Measurements from ENCODE around the gene WNK1. TPM values are rescaled to one million over a fixed set of nuclear protein-coding genes. Genes with fewer than 3 reads are reported as not detected.

WNK1 gene
- polyA plus RNA-seq, 1 donor from 2014 or later, result 25.9 TPM

DNA sequence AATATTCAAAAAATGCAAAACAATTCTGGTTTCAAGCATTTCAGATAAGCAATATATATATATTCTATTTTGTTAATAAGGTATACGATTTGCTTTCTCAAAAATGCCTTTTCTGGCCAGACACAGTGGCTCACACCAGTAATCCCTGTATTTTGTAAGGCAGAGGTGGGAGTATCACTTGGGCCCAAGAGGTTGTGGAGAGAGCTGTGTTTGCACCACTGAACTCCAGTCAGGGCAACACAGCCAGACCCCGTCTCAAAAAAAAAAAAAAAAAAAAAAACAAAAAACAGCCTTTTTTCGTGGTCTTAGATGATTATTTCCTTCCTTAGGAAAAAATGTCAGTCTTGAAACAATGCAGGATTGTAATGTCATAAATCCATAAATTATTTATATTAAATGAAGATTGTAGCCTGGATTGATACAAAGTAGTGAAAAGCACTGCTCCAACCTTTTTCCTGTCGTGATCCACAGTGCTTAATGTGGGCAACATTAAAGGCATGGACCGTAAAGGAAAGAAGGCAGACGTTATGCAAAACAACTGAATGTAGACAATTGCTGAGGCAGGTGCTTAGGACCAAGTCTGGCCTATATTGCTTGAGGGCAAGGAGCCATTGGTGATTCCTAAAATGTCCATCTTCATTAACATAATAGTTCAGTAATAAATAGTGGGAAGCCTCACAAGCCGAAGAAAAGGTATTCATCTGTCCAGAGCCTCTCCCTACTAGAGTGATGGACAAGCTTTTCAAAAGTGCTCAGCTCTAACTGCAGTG, 160.3 kb downstream of the WNK1 start:
- no peaks in the 10 kb centered on the region for H3K9me3 ChIP-seq (ENCODE audit: low read length)
- peaks cover 19% of the 10 kb centered on the region for H3K36me3 ChIP-seq (ENCODE audit: insufficient read depth, low read length)

DNA sequence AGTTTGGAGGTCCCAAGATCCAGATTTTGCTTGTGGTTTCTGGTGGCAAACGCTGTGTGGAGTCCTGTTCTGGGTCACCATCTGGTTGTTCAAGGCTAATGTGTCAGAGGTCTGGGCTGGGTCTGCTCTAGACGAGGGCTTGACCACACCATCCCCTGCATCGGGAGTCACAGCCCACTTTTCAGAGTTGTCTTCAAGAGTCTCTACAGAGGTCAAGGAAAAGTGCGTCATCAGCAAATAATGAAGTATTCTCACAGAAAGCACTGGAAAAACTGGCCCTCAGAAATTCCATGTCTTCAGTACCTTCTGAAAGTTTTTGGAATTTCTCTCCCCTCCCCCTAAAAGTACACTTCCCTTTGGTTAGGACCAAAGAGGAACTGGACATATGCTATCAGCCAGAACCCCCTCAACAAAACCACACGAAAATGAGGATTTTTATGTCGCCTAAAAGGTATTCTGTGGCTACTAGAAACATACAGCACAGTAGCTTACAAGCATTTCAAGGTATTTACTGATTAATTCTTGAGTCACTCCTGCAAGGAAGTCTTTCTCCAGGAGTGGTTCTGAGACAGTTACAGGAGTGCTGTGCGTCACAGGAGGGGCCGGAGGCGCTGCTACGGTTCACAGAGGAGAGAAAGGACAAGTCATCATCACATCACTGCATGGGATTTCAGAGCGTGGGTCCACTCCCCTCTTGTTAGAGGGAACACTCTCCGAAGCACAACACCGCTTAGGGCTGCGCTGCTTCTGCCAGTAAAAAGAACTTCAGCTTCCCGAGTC, 161.7 kb downstream of the WNK1 start:
- no peak overlapping the region for H3K4me2 ChIP-seq (ENCODE audit: low read length)
- H3K9me3 ChIP-seq (ENCODE audit: low read length), result no peaks in the 10 kb centered on the region
- no peak overlapping the region for H3K9ac ChIP-seq (ENCODE audit: low read length)
- H4K20me1 ChIP-seq (ENCODE audit: insufficient read depth), result no peaks in the 10 kb centered on the region
- H2AFZ ChIP-seq (ENCODE audit: low read depth, low read length), result no peak overlapping the region
- H3K36me3 ChIP-seq (ENCODE audit: insufficient read depth, low read length), result peaks cover 19% of the 10 kb centered on the region
- H3K4me3 ChIP-seq (ENCODE audit: low read length), result no peak overlapping the region
- no peak overlapping the region for H3K27ac ChIP-seq (ENCODE audit: low read length)
- no peaks in the 10 kb centered on the region for H3K9me2 ChIP-seq (ENCODE audit: insufficient read depth, low read length)
- H3K79me2 ChIP-seq (replicated peaks; ENCODE audit: insufficient read depth, low read length), result no peaks in the 10 kb centered on the region
- no peaks in the 10 kb centered on the region for H3K27me3 ChIP-seq (ENCODE audit: insufficient read depth, low read depth, low read length)
- H3F3A ChIP-seq (ENCODE audit: insufficient read depth, low read length, poor library complexity, severe bottlenecking), result no peaks in the 10 kb centered on the region
- TF ChIP-seq SMC3 (conservative IDR thresholded peaks at IDR 0.05; ENCODE audit: poor library complexity) (no peak), RAD21 (conservative IDR thresholded peaks at IDR 0.05) (no peak), TAF1 (IDR thresholded peaks at IDR 0.05; ENCODE audit: low read depth) (no peak), MXI1 (conservative IDR thresholded peaks at IDR 0.05; ENCODE audit: poor library complexity, severe bottlenecking) (no peak), EZH2 (IDR thresholded peaks at IDR 0.05; ENCODE audit: borderline replicate concordance, insufficient read depth, low read length, poor library complexity, severe bottlenecking) (no peak)
- TF ChIP-seq, protein P1, sequence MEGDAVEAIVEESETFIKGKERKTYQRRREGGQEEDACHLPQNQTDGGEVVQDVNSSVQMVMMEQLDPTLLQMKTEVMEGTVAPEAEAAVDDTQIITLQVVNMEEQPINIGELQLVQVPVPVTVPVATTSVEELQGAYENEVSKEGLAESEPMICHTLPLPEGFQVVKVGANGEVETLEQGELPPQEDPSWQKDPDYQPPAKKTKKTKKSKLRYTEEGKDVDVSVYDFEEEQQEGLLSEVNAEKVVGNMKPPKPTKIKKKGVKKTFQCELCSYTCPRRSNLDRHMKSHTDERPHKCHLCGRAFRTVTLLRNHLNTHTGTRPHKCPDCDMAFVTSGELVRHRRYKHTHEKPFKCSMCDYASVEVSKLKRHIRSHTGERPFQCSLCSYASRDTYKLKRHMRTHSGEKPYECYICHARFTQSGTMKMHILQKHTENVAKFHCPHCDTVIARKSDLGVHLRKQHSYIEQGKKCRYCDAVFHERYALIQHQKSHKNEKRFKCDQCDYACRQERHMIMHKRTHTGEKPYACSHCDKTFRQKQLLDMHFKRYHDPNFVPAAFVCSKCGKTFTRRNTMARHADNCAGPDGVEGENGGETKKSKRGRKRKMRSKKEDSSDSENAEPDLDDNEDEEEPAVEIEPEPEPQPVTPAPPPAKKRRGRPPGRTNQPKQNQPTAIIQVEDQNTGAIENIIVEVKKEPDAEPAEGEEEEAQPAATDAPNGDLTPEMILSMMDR (IDR thresholded peaks at IDR 0.05; ENCODE audit: poor library complexity, severe bottlenecking), result no peak
- TF ChIP-seq, protein P2, sequence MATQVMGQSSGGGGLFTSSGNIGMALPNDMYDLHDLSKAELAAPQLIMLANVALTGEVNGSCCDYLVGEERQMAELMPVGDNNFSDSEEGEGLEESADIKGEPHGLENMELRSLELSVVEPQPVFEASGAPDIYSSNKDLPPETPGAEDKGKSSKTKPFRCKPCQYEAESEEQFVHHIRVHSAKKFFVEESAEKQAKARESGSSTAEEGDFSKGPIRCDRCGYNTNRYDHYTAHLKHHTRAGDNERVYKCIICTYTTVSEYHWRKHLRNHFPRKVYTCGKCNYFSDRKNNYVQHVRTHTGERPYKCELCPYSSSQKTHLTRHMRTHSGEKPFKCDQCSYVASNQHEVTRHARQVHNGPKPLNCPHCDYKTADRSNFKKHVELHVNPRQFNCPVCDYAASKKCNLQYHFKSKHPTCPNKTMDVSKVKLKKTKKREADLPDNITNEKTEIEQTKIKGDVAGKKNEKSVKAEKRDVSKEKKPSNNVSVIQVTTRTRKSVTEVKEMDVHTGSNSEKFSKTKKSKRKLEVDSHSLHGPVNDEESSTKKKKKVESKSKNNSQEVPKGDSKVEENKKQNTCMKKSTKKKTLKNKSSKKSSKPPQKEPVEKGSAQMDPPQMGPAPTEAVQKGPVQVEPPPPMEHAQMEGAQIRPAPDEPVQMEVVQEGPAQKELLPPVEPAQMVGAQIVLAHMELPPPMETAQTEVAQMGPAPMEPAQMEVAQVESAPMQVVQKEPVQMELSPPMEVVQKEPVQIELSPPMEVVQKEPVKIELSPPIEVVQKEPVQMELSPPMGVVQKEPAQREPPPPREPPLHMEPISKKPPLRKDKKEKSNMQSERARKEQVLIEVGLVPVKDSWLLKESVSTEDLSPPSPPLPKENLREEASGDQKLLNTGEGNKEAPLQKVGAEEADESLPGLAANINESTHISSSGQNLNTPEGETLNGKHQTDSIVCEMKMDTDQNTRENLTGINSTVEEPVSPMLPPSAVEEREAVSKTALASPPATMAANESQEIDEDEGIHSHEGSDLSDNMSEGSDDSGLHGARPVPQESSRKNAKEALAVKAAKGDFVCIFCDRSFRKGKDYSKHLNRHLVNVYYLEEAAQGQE (IDR thresholded peaks at IDR 0.05; ENCODE audit: borderline replicate concordance), result no peak

More for the DNA sequence above, 160.3 kb downstream of the WNK1 start:
- Histone ChIP-seq H3K27me3 (ENCODE audit: insufficient read depth, low read depth, low read length) (no peaks in the 10 kb centered on the region), H2AFZ (ENCODE audit: low read depth, low read length) (no peak overlapping the region), H3K27ac (ENCODE audit: low read length) (no peak overlapping the region), H4K20me1 (ENCODE audit: insufficient read depth) (no peaks in the 10 kb centered on the region), H3K9me2 (ENCODE audit: insufficient read depth, low read length) (no peaks in the 10 kb centered on the region), H3K4me3 (ENCODE audit: low read length) (no peak overlapping the region), H3F3A (ENCODE audit: insufficient read depth, low read length, poor library complexity, severe bottlenecking) (no peaks in the 10 kb centered on the region), H3K4me2 (ENCODE audit: low read length) (no peak overlapping the region), H3K9ac (ENCODE audit: low read length) (no peak overlapping the region), H3K79me2 (replicated peaks; ENCODE audit: insufficient read depth, low read length) (no peaks in the 10 kb centered on the region)
- TF ChIP-seq EZH2 (IDR thresholded peaks at IDR 0.05; ENCODE audit: borderline replicate concordance, insufficient read depth, low read length, poor library complexity, severe bottlenecking) (no peak), SMC3 (conservative IDR thresholded peaks at IDR 0.05; ENCODE audit: poor library complexity) (no peak), POLR2AphosphoS5 (IDR thresholded peaks at IDR 0.05) (no peak), TAF1 (IDR thresholded peaks at IDR 0.05; ENCODE audit: low read depth) (no peak), MXI1 (conservative IDR thresholded peaks at IDR 0.05; ENCODE audit: poor library complexity, severe bottlenecking) (no peak), RAD21 (conservative IDR thresholded peaks at IDR 0.05) (no peak), EP300 (conservative IDR thresholded peaks at IDR 0.05; ENCODE audit: poor library complexity, severe bottlenecking) (no peak)
- TF ChIP-seq, protein P2 (IDR thresholded peaks at IDR 0.05; ENCODE audit: borderline replicate concordance), result no peak
- TF ChIP-seq, protein P1 (IDR thresholded peaks at IDR 0.05; ENCODE audit: poor library complexity, severe bottlenecking), result no peak
